HG02943 (cell line): ENCODE results near the gene SUDS3.
"Not testable (repeated sequence)": the region's sequence is repeated elsewhere in the genome, so short reads cannot be mapped to it uniquely, and the experiment has no call there.

Experiments used
- ATAC-seq: cut with Tn5 transposase; IDR thresholded peaks from one replicate; pipeline ENCODE4 v1.9.1; 2021; ENCODE audit warnings: mild to moderate bottlenecking, low read depth, moderate library complexity; ENCODE audit not compliant: unreplicated experiment

SUDS3 gene

DNA sequence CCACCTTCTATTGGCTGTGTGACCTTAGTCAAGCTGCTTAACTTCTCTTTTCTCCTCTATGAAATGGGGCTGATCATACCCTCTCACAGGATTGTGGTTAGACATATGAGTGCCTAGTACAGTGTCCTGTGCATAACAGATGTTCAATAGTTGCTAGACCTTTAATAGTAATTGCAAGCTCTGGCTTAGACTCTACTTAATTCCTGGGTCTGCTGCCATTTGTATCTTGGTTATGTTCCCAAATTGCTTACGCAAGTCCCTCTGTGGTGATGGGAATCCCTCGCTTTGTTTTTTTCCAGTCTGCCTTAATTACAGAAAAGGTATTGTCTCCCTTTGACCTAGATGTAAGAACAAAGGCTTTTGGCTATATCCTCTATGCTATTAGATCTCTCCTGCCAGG is 15.1 kb downstream of the SUDS3 start:
- no peak for ATAC-seq

DNA sequence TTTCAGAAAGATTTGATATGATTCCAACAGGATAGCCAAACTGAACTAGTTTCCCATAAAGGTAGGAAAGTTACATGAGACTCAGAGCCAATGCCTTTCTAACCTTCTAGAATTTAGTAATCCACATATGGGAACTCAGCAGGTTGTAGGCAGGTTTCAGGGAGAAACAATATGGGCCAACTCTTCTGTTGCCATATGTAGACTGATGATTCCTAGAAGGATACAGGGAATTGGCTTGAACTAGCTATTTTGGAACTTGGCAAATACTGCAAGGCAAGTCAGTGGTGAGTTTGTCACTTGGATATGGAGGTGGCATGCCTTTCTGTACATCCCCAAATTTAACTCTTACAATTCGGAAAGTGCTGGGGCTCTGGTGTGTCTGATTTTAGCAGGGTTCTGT is 15.5 kb downstream of the SUDS3 start:
- no peak for ATAC-seq

DNA sequence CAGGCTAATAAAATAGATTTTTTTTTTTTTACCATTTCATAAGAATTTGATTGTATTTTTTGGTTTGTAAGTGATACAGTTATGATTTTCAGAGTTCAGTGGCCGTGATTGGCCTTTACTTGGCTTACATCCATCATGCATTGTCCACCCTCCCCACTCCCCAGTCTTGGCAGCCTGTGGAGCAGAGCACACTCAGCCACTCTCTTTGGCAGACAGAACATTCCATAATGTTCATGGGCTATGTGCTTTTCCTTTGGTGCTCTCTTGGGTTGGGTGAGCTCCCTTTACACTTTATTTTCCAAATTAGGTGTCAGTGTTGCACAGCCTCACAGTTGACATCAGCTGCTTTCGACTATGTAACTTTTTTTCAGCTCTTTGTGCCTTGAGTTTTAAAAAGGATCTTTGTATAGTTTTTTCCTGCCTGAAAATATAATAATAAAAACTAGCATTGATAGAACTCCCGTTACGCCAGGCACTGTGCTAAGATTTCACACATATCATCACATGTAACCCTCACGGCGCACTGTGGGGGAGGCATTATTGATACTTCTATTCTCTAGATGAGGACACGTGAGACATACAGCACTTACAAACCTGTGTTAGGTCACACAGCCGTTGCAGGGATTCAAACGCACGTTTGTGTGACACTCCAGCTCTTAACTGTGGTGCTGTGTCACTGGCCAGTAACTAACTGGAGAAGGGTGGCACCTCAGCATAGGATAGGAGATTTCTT is 21.5 kb downstream of the SUDS3 start:
- ATAC-seq: no peak

DNA sequence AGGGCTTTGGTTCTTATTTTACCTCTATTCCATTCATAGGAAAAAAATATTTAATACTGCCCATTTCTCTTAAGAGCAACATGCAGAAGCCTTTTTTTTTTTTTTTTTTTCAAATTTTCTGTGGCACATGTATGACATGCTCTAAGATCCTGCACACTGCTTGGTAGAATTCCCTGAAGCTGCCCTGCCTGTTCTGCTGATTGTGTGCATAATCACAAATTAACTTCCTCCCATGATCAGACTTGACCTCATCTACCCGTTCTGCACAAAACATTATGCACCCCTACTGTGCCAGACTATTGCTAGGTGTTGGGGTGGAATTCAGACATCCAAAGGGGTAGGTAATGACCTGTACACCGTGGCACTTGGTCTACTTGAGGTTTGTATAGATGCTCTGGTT is 22.2 kb downstream of the SUDS3 start:
- ATAC-seq: no peak

DNA sequence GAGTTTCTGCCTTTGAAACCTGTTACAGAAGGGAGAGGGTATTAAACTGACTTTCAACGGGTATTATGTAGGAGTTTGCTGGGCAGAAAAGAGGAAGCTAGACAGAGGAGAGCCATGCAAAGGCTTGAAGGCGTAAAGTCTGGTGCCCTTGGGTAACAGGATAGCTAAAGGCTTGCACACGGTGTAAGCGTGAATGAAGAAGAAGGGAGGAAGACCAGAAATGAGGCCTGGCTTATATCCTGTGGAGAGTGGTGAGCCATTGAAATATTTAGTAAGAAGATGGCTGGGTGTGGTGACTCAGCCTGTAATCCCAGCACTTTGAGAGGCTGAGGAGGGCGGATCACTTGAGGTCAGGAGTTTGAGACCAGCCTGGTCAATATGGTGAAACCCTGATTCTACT is 22.6 kb downstream of the SUDS3 start:
- no peak for ATAC-seq

DNA sequence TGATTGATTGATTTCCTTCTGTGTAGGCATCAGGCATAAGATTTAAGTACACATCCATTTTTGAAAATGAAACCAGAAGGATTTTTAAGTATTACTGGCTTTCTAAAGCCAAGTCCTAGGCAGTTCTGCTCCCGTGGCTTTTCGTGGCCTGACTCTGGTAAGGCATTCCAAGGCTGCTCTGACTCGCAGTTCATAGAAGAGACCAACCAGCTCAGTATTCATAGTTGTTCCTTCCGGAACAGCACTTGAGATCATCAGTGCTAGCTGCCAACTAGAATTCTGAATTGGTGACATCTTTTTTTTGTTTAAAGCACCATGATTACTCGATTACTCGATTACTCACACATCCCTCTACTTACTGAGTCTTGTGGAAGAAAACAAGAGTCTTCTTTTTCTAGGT is 25.9 kb downstream of the SUDS3 start:
- no peak for ATAC-seq

DNA sequence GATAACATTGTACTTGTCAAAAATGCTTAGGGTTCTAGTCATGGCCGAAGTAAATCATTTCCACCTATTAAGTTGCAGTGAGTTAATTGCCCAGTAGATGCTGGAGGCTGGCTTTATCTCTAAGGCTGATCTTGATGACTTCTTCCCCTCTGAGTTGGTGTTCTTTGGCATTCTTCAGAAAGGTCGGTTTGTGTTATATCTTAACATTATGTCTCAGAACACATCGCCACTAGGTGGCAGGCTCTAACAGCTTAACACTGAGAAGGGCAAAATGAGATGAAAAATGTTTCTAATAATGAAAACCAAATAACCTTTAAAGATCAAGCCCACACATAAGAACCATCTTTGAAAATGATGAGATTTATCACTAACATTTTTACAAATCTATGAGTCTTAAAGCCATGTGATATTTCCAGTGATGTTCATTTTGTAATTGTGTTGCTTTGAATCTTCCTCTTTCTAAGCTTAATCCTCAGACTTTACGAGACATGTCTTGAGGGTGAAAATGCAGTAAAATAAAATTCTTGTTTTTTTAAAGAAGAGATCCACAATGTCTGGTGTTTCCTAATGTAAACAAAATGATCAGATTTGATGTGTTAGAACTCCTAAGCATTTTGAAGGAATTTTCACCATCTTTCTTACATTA is 28.6 kb downstream of the SUDS3 start:
- ATAC-seq: no peak

DNA sequence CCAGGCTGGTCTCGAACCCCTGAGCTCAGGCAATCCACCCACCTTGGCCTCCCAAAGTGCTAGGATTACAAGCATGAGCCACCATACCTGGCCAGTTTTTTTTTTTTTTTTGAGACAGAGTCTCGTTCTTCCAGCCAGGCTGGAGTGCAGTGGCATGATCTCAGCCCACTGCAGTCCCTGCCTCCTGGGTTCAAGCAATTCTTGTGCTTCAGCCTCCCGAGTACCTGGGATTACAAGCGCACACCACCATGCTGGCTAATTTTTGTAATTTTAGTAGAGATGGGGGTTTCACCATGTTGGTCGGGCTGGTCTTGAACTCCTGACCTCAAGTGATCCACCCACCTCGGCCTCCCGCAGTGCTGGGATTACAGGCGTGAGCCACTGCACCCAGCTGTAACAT is 31.9 kb downstream of the SUDS3 start:
- not testable (repeated sequence) for ATAC-seq

DNA sequence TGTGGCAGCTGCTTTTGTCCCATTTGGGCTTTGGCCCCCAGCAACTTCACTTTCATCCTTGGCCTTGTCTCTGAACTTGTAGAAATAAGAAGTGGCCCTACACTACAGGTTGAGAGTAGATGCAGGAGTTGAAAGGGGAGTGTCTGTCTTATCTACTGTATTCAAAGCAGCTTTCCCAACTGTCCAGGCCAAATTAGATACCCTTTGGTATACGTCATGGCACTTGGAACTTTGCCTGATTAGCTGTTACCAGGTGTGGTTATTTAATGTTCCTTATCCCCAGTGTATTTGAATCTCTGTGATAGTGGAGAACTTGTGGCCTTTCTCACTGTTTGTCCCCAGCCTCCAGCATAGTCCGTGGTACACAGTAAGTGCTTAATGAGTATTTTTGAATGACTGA is 33.5 kb downstream of the SUDS3 start:
- ATAC-seq: no peak

DNA sequence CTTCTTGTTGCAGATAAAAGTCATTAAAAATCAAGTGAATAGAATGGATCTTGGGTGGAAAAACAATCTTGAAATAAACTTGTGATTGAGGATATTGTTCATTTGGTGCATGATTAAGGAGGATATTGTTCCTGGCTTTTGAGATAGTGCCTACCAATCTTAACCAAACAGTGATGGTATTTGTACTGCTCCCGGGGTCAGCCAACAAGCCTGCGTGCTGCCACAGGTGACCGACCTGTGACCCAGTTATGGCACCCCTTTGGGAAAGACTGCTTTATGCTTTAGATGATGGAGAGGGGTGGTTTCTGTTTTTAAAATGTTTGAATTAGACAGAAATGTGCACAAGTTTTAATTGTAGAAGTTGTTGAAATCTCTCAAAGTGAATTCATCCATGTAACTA is 41.6 kb downstream of the SUDS3 start:
- ATAC-seq: no peak

DNA sequence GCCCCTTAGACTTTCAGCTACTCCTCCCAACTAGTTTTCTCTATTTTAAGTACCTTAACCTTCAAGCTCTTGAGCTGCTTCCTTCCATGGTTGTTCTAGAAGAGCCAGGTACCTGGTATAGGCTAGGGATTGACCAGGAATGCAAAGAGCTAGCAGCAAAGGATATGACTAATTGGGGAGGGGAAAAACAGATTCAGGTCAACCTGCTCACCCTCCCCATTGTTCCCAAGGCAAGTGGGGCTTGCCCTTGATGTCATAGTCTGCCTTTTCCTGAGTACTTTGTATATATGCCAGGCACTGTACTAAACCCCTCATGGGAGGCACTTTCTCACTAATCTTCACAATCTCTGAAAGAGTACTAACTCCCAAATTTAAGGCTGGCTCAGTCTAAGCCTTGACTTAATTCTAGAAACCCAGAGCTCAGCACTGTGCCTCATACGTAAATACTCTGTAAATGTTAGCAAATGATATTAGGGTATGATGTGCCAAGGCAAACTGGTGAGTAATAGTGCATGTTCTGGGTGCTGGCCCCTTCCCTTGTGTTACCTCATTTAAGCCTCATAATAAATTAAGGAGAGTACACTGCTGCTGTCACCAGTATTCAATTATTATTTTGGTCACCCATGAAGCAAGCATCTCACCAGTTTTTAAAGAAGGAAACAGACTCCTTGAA is 42.2 kb downstream of the SUDS3 start:
- no peak for ATAC-seq

DNA sequence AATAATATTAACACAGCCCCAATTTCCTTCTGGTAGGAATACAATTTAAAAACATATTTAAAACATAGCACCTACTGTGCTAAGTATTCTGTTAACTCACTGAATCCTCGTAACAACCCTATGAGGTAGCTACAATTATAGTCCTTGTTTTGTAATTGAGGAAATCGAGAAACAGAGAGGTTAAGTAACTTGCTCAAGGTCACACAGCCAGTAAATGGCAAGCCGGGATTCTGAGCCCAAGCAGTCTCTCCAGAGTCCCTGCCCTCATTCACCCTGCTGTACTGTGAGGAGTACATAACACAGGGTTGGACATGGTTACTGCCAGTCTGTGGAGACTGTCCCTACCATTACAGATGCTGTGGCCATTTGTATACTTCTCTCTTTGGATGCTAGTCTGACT is 44.3 kb downstream of the SUDS3 start:
- no peak for ATAC-seq

DNA sequence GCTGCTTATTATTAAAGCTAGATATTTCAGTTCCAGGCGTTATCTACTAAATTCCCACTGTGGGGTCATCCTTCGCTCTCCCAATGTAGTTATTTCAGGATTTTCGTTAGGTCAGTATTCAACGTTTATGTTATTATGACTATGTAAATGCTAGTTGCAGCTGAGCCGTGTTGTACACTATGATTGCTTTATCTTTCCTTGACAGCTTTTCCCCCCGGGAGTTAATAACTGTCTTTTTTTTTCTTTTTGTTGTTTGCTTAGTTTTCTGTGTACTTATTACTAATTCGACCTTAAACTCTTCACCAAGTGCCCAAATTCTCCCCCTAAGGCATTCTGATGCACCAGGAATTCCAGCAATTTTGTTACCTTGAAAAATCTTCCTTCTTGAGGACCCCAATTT is 48.5 kb downstream of the SUDS3 start:
- ATAC-seq: no peak

DNA sequence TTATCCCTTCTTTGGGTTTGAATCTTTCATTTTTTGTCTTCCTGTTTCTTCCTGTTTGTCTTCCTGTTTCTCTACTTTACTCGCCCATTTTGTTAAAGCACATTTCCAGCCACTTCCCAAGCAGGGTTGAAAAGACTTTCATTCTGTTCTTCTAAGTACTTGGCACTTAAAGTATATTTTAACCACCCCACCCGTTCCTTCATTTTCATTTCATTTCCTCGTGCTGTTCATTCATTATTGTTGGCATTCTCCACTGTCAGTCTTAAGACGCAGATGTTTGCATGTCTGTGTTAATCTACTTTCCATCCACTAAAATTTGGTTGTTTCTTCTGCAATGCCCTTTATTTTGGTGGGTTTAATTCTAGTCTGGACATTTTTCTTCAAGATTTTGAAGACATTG is 49.0 kb downstream of the SUDS3 start:
- no peak for ATAC-seq

DNA sequence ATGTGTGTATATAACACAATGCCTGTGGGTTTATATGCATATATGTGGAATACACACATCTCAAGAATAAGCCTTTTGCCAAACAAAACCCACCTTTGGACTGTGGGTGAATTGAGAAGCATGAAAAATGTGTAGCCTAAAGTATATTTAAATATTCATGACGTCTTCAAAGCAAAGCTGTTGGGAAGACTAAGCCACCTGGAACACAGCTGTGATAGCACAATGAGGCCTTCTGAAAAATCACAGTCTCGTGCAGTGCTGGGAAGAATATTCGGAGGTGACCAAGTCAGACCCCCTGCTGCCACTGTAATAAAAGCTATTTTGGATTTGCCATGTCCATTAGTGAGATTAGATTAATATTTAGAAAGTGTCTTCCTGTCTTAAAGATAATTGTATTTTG is 51.5 kb downstream of the SUDS3 start:
- no peak for ATAC-seq

DNA sequence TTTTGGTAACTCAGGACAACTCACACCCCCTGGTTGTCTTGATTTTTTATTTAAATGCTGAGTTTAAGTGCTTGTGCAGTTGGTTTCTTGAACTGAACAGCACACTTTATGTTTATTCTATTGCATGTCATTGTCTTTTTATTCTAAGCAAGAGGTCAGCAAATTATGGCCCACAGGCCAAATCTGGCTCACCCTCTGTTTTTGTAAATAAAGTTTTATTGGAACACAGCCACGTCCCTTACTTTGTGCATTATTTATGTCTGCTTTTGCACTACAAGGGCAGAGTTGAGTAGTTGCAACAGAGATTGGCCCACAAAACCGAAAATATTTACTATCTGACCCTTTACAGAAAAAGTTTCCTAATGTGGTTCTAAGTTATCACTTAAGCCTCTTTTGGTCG is 52.3 kb downstream of the SUDS3 start:
- no peak for ATAC-seq

DNA sequence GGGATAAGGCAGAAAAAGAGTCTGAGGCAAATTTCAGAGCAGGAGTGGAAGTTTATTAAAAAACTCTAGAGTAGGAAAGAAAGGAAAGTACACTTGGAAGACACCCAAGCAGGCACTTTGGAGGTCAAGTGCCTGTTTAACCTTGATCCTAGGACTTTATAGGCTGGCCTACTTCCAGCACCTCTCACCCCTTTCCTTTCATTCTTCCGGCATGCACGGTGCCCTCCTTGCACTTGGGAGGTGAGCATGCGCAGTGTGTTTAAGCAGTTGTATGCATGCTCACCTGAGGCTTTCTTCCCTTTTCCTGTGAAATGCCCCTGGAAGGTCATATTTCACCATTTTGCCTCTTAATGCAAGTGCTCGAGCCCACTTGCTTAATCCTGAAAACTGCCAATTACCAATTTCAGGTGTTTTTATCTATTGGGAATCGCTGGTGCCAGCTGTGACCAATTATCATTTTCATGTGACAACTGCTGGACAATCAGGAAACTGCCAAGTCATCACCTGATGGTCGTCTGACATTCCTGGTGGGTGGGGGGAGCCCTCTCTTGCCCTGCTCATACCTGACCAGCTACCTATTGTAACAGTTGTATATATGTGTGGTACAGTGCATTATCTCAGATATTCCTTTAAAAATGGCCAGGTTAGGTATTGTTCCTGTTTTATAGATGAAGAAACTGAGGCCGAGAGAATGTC is 53.5 kb downstream of the SUDS3 start:
- ATAC-seq: no peak

DNA sequence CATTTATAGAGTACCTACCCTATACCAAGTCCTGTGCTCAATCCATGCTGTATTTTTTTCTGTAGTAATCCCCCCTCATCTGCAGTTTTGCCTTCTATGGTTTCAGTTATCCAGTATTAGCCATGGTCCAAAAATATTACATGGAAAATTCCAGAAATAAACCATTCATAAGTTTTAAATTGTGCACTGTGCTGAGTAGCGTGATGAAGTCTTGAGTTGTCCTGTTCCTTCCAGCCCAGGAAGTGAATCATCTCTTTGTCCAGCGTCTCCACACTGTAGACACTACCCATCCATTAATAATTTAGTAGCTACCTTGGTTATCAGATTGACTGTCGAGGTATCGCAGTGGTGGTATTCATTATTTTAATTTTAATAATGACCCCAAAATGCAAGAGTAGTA is 54.2 kb downstream of the SUDS3 start:
- no peak for ATAC-seq

DNA sequence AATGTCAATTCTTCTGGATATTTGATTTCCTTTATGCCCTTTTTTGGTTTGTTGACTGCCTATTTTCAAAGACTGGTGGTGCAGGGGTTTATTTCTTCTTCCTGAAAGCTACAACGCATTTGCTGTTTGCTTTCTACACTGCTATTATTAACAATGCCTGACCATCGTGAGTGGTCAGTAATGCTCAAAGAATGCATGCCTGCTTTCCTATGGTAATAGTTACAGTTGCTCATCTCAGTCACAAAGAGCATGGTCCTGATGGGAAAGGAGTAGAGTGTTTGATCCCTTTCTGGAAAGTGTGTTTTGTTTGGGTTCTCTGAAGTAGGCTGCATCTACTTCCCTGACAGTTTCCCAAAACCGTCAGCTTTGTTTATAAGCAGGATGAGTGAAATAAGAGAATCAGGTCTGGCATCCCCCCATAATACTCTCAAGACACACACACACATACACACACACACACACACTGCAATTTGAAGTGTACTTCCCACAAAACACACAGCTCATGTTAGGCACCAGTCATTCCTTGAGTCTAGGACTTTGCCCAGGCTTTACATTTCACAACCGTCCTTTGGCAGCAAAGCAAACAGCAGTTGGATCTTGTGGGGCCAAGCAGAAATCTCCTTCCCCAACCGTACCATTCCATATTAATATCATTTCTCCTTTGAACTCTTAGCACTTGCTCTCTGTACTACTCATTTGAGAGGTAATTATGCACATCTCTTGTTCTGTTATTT is 56.6 kb downstream of the SUDS3 start:
- ATAC-seq: no peak

DNA sequence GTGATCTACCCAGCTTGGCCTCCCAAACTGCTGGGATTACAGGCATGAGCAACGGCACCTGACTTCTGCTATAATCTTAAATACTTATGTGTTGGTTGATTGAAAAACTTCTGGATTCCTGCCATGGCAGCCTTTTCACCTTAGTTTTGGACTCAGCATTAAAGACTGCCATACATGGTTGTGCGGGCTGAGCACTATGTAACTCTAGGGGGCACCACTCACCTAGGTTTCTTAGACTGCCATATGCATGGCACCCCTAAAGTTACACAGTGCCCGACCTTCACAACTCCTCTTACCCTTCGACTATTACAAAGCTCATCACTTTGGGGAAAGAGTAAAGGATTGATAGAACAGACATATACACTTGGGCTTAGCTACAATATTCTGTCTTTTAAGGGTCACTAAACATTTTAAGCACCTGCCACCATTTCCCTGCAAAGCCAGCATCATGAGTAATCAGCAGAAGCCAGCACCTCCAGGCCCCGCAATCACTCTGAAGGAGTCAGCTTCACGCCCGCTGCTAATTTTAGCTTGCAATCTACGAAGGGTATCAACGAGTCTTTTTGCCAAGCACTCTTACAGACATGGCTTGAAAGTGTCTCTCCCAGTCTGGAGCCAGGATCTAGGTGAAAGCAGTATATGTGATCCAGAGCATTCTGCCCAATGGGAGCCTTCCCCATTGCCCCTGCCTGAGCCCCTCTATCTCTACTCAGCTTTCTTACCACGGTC is 59.8 kb downstream of the SUDS3 start:
- no peak for ATAC-seq
